ENCODE data around the gene CDKL4. TPM values are rescaled to one million over a fixed set of nuclear protein-coding genes. Genes with fewer than 3 reads are reported as not detected.

Gene CDKL4
- total RNA-seq = 1 to 10 TPM in 2 of 4 donors, under 1 TPM in 1, not detected in 1; 0.39 to 1.9 (median 1.4) TPM

DNA sequence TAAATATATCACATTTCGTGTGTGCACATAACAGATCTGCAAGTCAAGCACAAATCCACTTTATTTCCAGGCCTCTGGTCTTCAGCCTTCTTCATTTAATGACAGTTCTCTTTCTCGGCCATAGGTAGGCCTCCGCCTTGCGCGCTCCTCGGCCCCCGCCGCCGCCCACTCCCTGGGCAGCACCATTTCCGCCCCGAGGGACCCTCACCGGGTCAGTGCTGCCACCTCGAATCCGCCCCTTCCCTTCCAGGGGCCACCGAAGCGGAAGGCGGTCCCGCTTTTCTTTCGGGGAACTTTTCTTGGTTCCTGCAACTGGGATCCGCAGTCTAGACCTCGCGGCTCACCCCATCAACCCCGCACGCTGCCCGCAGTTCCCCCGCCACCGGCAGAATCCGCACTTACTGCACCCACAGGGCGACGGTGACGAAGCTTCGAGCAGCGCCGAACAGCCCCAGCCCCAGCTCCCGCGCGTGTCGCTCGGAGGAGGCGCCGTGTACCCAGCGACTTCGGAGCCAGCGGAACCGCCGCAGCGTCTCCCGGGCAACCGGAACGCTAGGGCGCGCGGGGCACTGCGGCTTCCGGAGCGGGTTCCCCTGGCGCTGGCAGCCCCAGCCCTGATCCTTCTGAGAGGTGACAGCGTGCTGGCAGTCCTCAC, at the start of gene CDKL4:
Gene CDKL4 (minus strand): TSS at position 502 of the 655 bp plus-strand sequence.
- no peak for TF ChIP-seq EP300 (IDR thresholded peaks at IDR 0.05)
- TF ChIP-seq POLR2AphosphoS5 (IDR thresholded peaks at IDR 0.05) = no peak
- no peak for TF ChIP-seq POLR2A (IDR thresholded peaks at IDR 0.05)
- no peak for TF ChIP-seq CTCF (IDR thresholded peaks at IDR 0.05)
- ATAC-seq = peak; percentile 43
- no peaks in the 10 kb centered on the region for H3K9me3 ChIP-seq
- 56 to 59% methylated on average over 16 to 26 of the region's 58 CpGs for WGBS, 2 donors (ENCODE audit: low coverage in 1 of 2)
- peak within 1 kb of the TSS in 1 of 2 donors; percentile 38 for H3K4me3 ChIP-seq
- peaks cover 0 to 2% of the 10 kb centered on the region in 2 donors for H3K36me3 ChIP-seq
- no peak within 1 kb of the TSS for H3K27ac ChIP-seq
- H3K4me1 ChIP-seq = no peaks in the 10 kb centered on the region
- H3K27me3 ChIP-seq = no peaks in the 10 kb centered on the region

- no peaks in the 10 kb centered on the region for H3K9me3 ChIP-seq
- H3K27ac ChIP-seq = no peak overlapping the region
- ATAC-seq = no peak
- TF ChIP-seq POLR2A (IDR thresholded peaks at IDR 0.05) (no peak), CTCF (IDR thresholded peaks at IDR 0.05) (no peak), EP300 (IDR thresholded peaks at IDR 0.05) (no peak), POLR2AphosphoS5 (IDR thresholded peaks at IDR 0.05) (no peak)
- H3K36me3 ChIP-seq = peaks cover 0 to 76% of the 10 kb centered on the region in 2 donors
- H3K4me1 ChIP-seq = no peaks in the 10 kb centered on the region
- H3K4me3 ChIP-seq = no peak overlapping the region
- WGBS, 2 donors (ENCODE audit: low coverage in 1 of 2) = 87 to 93% methylated on average over 5 to 6 of the region's 6 CpGs
- H3K27me3 ChIP-seq = no peaks in the 10 kb centered on the region
These were observed 46.7 kb upstream of the CDKL4 start for GRCh38 chr2:39290433-39290832.

- TF ChIP-seq CTCF (IDR thresholded peaks at IDR 0.05) = no peak
- TF ChIP-seq POLR2AphosphoS5 (IDR thresholded peaks at IDR 0.05) = peak; percentile 6
- Histone ChIP-seq H3K27me3 (no peaks in the 10 kb centered on the region), H3K9me3 (no peaks in the 10 kb centered on the region), H3K36me3 (peaks cover 0 to 84% of the 10 kb centered on the region in 2 donors), H3K4me1 (no peaks in the 10 kb centered on the region), H3K27ac (no peak overlapping the region), H3K4me3 (no peak overlapping the region)
- ATAC-seq = no peak
These were observed 45.8 kb upstream of the CDKL4 start for GRCh38 chr2:39289609-39290008.

DNA sequence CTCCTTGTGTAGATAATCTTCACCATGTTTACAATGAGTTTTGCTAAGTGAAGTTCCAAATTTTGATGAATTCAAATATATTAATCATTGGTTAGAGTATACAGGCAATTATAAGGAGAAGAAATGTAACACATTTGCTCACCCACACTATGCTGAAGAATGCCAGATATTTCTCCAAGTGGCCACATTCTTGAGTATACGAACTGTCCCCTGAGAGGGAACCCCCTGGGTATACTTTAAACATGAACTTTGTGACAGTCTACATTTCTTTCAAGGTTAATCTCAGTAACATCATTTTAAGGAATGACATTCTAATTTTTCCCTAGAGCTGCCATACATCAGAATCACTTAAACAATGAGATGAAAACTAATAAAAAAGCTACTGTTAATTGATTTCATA, 39.8 kb upstream of the CDKL4 start:
- 50 to 67% methylated on average over 1 of the region's 1 CpG for WGBS, 2 donors (ENCODE audit: low coverage in 1 of 2)
- H3K27ac ChIP-seq = no peak overlapping the region
- ATAC-seq = no peak
- TF ChIP-seq EP300 (IDR thresholded peaks at IDR 0.05) (no peak), CTCF (IDR thresholded peaks at IDR 0.05) (no peak), POLR2A (IDR thresholded peaks at IDR 0.05) (no peak), POLR2AphosphoS5 (IDR thresholded peaks at IDR 0.05) (no peak)
- no peaks in the 10 kb centered on the region for H3K4me1 ChIP-seq
- H3K4me3 ChIP-seq = no peak overlapping the region
- peaks cover 0 to 81% of the 10 kb centered on the region in 2 donors for H3K36me3 ChIP-seq
- H3K9me3 ChIP-seq = no peaks in the 10 kb centered on the region
- no peaks in the 10 kb centered on the region for H3K27me3 ChIP-seq

GRCh38 chr2:39281391-39281790, 37.6 kb upstream of the CDKL4 start:
- TF ChIP-seq POLR2A (IDR thresholded peaks at IDR 0.05) (no peak), POLR2AphosphoS5 (IDR thresholded peaks at IDR 0.05) (no peak), CTCF (IDR thresholded peaks at IDR 0.05) (no peak), EP300 (IDR thresholded peaks at IDR 0.05) (no peak)
- ATAC-seq = no peak
- H3K27ac ChIP-seq = no peak overlapping the region
- H3K9me3 ChIP-seq = no peaks in the 10 kb centered on the region
- no peaks in the 10 kb centered on the region for H3K4me1 ChIP-seq
- 90 to 92% methylated on average over 3 of the region's 3 CpGs for WGBS, 2 donors (ENCODE audit: low coverage in 1 of 2)
- no peaks in the 10 kb centered on the region for H3K27me3 ChIP-seq
- H3K36me3 ChIP-seq = peaks cover 0 to 81% of the 10 kb centered on the region in 2 donors
- H3K4me3 ChIP-seq = no peak overlapping the region
